HAP-1 (cell line): ENCODE data around the gene EMC8.
A peak's percentile ranks its signal among the peaks of the same experiment; 100 is the strongest.
"Not testable (repeated sequence)": the region's sequence is repeated elsewhere in the genome, so short reads cannot be mapped to it uniquely, and the experiment has no call there.

Experiments
- DNase-seq, 2 experiments: peaks; one replicate each; pipeline ENCODE4 v3.0.0-alpha.2; 2016 to 2020; ENCODE audit warnings: low spot score in 2 of 2
- H3K27me3 ChIP-seq: fragments of 250-450 bp; sonication (Bioruptor Pico); 2 replicates; pipeline ENCODE4 v1.5.1; 2020; ENCODE audit warnings: low read depth, mild to moderate bottlenecking, moderate library complexity
- H3K36me3 ChIP-seq: fragments of 250-450 bp; sonication (Bioruptor Pico); replicated peaks from 2 replicates; pipeline ENCODE4 v1.5.1; 2020; ENCODE audit warnings: mild to moderate bottlenecking
- H3K4me1 ChIP-seq: fragments of 250-450 bp; sonication (Bioruptor Pico); 2 replicates; pipeline ENCODE4 v1.5.1; 2020; ENCODE audit warnings: mild to moderate bottlenecking
- H3K4me3 ChIP-seq: fragments of 250-450 bp; sonication (Bioruptor Pico); 2 replicates; pipeline ENCODE4 v1.5.1; 2020; ENCODE audit warnings: mild to moderate bottlenecking, moderate library complexity
- H3K9me3 ChIP-seq: fragments of 250-450 bp; sonication (Bioruptor Pico); 2 replicates; pipeline ENCODE4 v1.5.1; 2020; ENCODE audit warnings: mild to moderate bottlenecking, moderate library complexity
- in situ Hi-C: fragments of 300-500 bp; cut with MboI; formaldehyde crosslinking; loops from 3 replicates; pipeline ENCODE4 v1.14.3; 2020; ENCODE audit warnings: low sequenced_read_pairs, inconsistent platforms, mixed read lengths

EMC8 gene

GRCh38 chr16:85816159-85816558, 16.8 kb upstream of the EMC8 start:
- Histone ChIP-seq H3K4me3 (no peak overlapping the region), H3K36me3 (no peaks in the 10 kb centered on the region), H3K4me1 (peaks cover 5% of the 10 kb centered on the region), H3K9me3 (no peaks in the 10 kb centered on the region), H3K27me3 (peaks cover 22% of the 10 kb centered on the region; the same call in 1 of the 2 replicates)
- in situ Hi-C loops, result no loop called here
- no peak for DNase-seq

DNA sequence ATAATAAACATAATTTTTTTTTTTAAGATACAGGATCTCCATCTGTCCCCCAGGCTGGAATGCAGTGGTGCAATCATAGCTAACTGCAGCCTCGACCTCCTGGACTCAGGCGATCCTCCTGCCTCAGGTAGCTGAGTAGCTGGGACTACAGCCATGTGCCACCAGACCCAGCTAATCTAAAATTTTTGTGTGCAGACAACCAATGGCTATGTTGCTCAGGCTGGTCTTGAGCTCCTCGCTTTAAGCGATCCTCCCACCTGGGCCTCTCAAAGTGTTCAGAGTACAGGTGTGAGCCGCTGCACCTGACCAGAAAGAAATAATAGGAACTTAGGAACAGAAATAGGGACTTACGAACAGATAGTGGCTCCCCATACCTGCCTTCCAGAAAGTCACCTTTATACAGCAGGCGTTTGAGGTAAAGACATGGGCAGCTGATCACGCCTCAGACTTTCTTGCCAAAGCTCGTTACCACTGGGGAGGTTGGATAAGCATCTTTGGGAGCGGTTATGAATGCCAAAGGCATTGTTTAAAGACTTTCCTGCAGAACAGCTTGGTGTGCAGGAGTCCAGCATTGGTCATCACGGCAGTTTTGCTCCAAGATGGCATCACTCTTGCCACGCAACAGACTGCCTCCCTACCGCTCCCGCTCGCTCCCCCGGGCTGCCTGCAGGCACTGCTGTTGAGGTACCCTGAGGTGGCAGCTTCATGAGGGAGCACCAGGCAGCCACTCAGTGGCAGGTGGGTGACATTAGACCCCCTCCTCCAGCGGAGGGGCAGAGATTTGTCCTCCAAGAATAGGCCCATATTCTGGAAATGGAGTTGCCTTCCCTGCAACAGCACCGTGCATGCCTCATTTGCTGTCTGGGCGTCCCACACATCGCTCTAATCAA, 13.7 kb upstream of the EMC8 start:
- DNase-seq, result no peak
- in situ Hi-C loops, result no loop called here
- peaks cover 5% of the 10 kb centered on the region for H3K4me1 ChIP-seq
- no peak overlapping the region for H3K4me3 ChIP-seq
- no peaks in the 10 kb centered on the region for H3K36me3 ChIP-seq
- no peaks in the 10 kb centered on the region for H3K9me3 ChIP-seq
- peaks cover 16% of the 10 kb centered on the region; the same call in 1 of the 2 replicates for H3K27me3 ChIP-seq

DNA sequence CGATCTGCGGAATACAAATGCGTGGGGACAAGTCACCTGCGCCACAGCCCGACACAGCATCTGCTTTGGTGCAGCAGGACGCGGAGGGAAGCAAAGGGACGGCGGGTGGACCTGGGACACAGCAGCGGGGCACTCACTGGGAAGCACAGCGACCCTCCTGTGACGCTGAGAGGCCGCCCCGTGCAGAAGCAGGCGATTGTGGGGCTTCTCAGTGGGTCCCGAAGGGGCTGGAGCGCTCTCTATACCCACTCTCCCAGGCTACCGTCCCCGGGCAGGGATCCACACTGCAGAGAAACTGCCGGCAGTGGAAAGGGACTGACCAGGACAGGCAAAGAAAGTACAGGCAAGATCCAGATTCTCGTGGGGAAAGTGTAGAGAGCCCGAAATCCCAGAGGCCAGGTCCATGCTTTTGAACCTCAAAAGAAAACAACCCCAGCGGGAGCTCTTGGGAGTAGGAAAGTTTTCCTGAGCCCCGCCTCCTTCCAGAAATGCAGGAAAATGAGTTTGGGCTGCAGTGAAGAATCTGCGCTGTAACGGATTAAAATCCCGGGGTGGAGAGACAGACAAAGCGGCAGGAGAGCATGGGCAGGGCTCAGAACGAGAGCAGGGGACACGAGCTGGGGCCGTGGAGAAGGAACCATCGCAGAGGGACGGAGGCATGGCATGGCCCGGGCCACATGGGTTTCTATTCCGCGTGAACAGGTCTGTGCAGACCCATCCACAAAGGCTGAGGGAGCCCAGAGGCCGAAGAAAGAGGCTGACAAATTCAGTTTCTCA, 12.9 kb upstream of the EMC8 start:
- no peak overlapping the region for H3K4me3 ChIP-seq
- peaks cover 16% of the 10 kb centered on the region; the same call in 1 of the 2 replicates for H3K27me3 ChIP-seq
- no peaks in the 10 kb centered on the region for H3K9me3 ChIP-seq
- in situ Hi-C loops, result no loop called here
- H3K36me3 ChIP-seq, result peaks cover under 1% of the 10 kb centered on the region
- peaks cover 5% of the 10 kb centered on the region for H3K4me1 ChIP-seq
- DNase-seq, result peak in 1 of 2 experiments; percentile 54

DNA sequence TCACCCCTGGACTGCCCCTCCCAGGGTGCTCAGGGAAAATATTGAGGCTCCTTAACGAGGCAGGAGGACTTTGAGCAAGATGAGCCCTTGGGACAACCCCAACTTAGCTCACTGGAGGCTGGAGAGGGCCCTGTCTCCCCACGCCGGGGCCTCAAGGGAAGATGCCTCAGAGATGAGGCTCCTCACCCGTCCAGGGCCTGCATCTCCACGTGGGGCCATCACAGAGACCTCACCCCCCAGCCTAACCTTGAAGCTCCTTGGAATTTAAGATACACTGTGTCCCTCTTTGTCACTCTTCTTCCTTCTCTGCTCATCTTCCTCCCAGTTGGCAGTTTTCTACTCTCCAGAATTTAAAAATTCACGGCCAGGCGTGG, 11.4 kb upstream of the EMC8 start:
- no peak for DNase-seq
- H3K9me3 ChIP-seq, result no peaks in the 10 kb centered on the region
- H3K4me1 ChIP-seq, result peaks cover 5% of the 10 kb centered on the region
- H3K27me3 ChIP-seq, result peaks cover 16% of the 10 kb centered on the region; the same call in 1 of the 2 replicates
- H3K36me3 ChIP-seq, result peaks cover 15% of the 10 kb centered on the region
- in situ Hi-C loops, result no loop called here
- H3K4me3 ChIP-seq, result no peak overlapping the region

DNA sequence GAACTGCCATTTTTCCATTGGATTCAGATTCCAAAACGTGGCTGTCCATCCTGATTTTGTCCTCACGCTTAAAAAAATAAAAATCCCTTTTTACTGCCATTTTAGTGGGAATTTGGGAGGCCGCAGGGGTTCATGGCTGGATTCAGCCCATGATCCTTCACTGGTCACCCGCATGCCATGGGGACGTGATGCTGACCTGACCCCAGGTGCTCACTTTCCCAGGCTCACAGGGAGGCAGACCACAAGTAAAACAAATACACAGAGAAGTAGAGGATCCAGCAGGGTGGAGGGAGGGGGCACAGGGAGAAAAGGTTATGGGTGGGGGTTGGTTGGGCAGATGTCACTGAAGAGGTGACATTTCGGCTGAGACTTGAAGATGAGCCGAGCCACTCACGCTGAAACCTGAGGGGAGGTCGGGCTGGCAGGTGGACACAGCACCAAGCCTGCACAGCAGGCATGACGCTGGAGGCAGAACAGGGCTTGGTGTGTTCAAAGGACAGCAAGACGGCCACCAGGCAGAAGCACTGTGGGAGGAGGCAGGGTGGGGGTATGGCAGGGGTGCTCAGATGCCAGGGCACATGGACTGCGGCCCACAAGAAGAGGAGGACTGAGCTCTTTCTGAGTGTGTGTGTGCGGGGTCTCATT, 10.9 kb upstream of the EMC8 start:
- H3K4me3 ChIP-seq, result no peak overlapping the region
- no peaks in the 10 kb centered on the region for H3K9me3 ChIP-seq
- in situ Hi-C loops, result no loop called here
- H3K36me3 ChIP-seq, result peaks cover 20% of the 10 kb centered on the region
- no peak for DNase-seq
- H3K27me3 ChIP-seq, result peaks cover 16% of the 10 kb centered on the region; the same call in 1 of the 2 replicates
- peaks cover 5% of the 10 kb centered on the region for H3K4me1 ChIP-seq

DNA sequence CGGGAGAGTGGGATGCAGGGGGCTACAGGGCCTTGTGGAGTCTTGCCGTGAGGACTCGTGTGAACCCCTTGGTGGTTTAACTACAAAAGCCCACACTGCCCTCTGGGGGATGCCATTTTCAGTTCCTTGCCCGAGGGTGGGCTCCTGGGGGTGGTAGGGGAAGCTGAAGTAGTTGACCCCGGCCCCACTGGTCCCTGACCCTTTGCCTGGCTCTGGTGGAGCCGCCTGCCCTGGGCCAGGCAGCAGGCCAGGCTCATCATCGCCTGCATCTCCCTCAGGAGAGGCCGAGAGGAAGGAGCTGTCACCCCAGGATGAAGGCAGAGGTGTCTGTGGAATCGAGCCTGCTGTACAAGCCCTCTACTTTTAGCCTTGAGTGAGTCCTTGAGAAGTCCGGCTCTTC, 10.3 kb upstream of the EMC8 start:
- in situ Hi-C loops, result no loop called here
- Histone ChIP-seq H3K27me3 (peaks cover 13% of the 10 kb centered on the region; the same call in 1 of the 2 replicates), H3K9me3 (no peaks in the 10 kb centered on the region), H3K4me3 (no peak overlapping the region), H3K36me3 (peaks cover 26% of the 10 kb centered on the region), H3K4me1 (peaks cover 5% of the 10 kb centered on the region)
- DNase-seq, result no peak

DNA sequence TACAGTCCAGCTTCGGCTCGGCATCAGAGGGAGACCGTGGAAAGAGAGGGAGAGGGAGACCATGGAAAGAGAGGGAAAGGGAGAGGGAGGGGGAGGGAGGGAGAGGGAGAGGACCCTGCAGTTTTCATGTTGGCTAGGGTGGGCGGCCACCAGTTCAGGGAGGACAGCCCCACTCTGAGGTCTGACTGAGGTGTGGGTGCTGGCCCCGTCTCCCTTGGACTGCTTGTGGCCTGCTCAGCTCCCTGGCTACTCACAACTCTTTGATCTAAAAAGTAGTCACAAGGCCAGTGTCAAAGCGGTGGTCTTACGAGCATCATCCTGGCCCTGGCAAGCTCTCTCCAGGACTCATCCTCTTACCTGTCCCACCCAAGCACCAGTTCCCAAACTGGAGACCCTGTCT, 9.6 kb upstream of the EMC8 start:
- H3K9me3 ChIP-seq, result no peaks in the 10 kb centered on the region
- peaks cover 33% of the 10 kb centered on the region for H3K36me3 ChIP-seq
- in situ Hi-C loops, result no loop called here
- H3K4me1 ChIP-seq, result peaks cover 5% of the 10 kb centered on the region
- H3K4me3 ChIP-seq, result no peak overlapping the region
- DNase-seq, result no peak
- H3K27me3 ChIP-seq, result peaks cover 13% of the 10 kb centered on the region; the same call in 1 of the 2 replicates

DNA sequence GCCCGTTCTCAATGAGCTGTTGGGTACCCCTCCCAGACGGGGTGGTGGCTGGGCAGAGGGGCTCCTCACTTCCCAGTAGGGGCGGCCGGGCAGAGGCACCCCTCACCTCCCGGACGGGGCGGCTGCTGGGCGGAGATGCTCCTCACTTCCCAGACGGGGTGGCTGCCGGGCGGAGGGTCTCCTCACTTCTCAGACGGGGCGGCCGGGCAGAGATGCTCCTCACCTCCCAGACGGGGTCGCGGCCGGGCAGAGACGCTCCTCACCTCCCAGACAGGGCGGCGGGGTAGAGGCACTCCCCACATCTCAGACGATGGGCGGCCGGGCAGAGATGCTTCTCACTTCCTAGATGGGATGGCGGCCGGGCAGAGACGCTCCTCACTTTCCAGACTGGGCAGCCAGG, 8.8 kb upstream of the EMC8 start:
- DNase-seq, H3K4me3 ChIP-seq, in situ Hi-C loops: not testable (repeated sequence)

DNA sequence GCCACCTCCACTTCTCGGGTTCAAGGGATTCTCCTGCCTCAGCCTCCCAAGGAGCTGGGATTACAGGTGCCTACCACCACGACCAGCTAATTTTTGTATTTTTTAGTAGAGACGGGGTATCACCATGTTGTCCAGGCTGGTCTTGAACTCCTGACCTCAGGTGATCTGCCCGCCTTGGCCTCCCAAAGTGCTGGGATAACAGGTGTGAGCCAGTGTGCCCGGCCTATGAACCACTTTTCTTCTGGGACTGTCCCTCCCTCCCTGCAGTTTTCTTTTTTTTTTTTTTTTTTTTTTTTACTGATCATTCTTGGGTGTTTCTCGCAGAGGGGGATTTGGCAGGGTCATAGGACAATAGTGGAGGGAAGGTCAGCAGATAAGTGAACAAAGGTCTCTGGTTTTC, 8.0 kb upstream of the EMC8 start:
- DNase-seq, H3K27me3 ChIP-seq, H3K9me3 ChIP-seq, H3K4me1 ChIP-seq, H3K4me3 ChIP-seq, in situ Hi-C loops: not testable (repeated sequence)
- peaks cover 49% of the 10 kb centered on the region for H3K36me3 ChIP-seq

More for the DNA sequence above, 8.8 kb upstream of the EMC8 start:
- peaks cover 41% of the 10 kb centered on the region for H3K36me3 ChIP-seq
- peaks cover 12% of the 10 kb centered on the region; the same call in 1 of the 2 replicates for H3K27me3 ChIP-seq
- H3K9me3 ChIP-seq, H3K4me1 ChIP-seq: not testable (repeated sequence)

DNA sequence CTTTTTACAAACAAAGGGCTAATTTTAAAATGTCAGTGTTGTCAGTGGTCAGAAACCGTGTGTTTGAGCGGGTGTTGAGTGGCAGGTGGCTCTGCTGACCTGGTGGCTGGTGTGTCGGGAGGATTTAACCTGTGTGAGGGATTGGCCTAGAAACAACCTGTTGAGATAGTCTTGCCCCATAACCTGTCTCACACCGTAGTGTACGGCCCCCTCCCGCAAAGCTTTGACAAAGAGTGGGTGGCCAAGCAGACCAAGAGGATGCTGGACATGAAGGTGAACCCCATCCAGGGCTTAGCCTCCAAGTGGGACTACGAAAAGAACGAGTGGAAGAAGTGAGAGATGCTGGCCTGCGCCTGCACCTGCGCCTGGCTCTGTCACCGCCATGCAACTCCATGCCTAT, 7.2 kb upstream of the EMC8 start:
- in situ Hi-C loops, result no loop called here
- peaks cover 2% of the 10 kb centered on the region; the same call in 1 of the 2 replicates for H3K4me1 ChIP-seq
- H3K9me3 ChIP-seq, result no peaks in the 10 kb centered on the region
- H3K36me3 ChIP-seq, result peaks cover 57% of the 10 kb centered on the region
- no peak for DNase-seq
- H3K27me3 ChIP-seq, result no peaks in the 10 kb centered on the region
- no peak overlapping the region for H3K4me3 ChIP-seq

DNA sequence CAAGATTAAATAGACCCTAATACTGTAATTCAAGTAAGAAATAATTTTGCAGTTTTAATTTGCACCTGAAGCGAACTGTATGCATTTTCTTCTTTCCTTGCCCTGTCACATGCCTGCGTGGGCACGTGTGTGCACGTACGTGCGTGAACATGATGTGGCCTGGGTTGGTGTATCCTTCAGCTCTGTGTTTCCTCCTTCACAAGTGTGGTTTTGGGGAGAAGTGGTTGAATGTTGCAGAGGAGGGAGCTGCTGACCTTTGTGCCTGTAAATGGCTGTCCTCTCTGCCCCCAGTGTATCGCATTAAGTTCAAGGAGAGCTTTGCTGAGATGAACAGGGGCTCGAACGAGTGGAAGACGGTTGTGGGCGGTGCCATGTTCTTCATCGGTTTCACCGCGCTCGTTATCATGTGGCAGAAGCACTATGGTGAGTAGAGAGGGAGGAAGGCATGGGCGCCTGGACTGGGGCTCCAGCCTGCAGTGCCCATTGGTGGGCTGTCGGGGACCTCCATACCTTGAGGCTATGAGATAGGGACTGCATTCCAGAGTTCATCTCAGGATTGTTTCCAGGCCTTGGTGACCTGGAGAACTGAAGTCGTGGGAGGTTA, 6.2 kb upstream of the EMC8 start:
- Histone ChIP-seq H3K4me1 (peaks cover 10% of the 10 kb centered on the region; the same call in 1 of the 2 replicates), H3K36me3 (peaks cover 65% of the 10 kb centered on the region), H3K4me3 (no peak overlapping the region), H3K9me3 (no peaks in the 10 kb centered on the region), H3K27me3 (no peaks in the 10 kb centered on the region)
- in situ Hi-C loops, result no loop called here
- no peak for DNase-seq

- peaks cover 11% of the 10 kb centered on the region; the same call in 1 of the 2 replicates for H3K4me1 ChIP-seq
- no peak for DNase-seq
- in situ Hi-C loops, result no loop called here
- H3K36me3 ChIP-seq, result peaks cover 73% of the 10 kb centered on the region
- no peaks in the 10 kb centered on the region for H3K9me3 ChIP-seq
- no peaks in the 10 kb centered on the region for H3K27me3 ChIP-seq
- no peak overlapping the region for H3K4me3 ChIP-seq
These were observed 4.2 kb upstream of the EMC8 start for GRCh38 chr16:85803570-85803969.

DNA sequence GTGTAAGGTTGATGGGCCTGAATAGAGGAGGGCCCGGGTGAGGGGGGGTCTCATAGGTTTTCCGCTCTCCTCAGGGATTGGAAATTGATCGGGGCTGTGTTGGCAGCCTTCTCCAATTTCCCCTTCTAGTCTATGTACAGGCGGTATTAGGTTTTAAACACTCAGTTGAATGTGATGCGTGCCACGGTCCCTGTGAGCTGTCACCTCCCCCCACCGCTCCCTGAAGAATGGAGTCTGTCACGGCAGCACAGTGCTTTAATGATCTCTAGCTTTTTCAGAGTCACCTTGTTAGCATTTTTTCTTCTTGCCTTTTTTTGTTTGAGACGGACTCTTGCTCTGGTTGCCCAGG, 951 bp upstream of the EMC8 start:
- H3K36me3 ChIP-seq, result peaks cover 78% of the 10 kb centered on the region
- DNase-seq, result peak in 1 of 2 experiments; percentile 52
- peaks cover 19% of the 10 kb centered on the region; the same call in 1 of the 2 replicates for H3K4me1 ChIP-seq
- peak overlapping the region; percentile 88 for H3K4me3 ChIP-seq
- H3K27me3 ChIP-seq, result no peaks in the 10 kb centered on the region
- no peaks in the 10 kb centered on the region for H3K9me3 ChIP-seq
- in situ Hi-C loops, result no loop called here
